Omental fat pad (tissue), 4 donors: ENCODE data around the gene MRRF. TPM values are rescaled to one million over a fixed set of nuclear protein-coding genes. Genes with fewer than 3 reads are reported as not detected.

Experiments used
- ATAC-seq: fragments of 150-250 bp; one replicate; pipeline ENCODE4 v1.9.1; 2016; ENCODE audit warnings: mild to moderate bottlenecking, moderate library complexity; ENCODE audit not compliant: low FRiP score
- DNase-seq: peaks from one replicate; pipeline ENCODE4 v3.0.0-alpha.2; 2019; ENCODE audit warnings: low spot score
- CTCF ChIP-seq, 3 donors: fragments of 450-650 bp; IDR thresholded peaks; one replicate each; pipeline ENCODE4 v1.5.1; 2016 to 2017; ENCODE audit warnings: antibody characterized with exemption in 3 of 3, mild to moderate bottlenecking in 3 of 3, moderate library complexity in 2 of 3
- total RNA-seq, 4 donors: library from RNA; depleted of rRNA; stranded (reverse); fragments of >200 nt; gene quantifications; one replicate each; pipeline ENCODE4 v1.1.0, GENCODE V29; 2016

MRRF gene
- total RNA-seq, 4 donors from 2014 or later = 31.2 to 44.6 (median 38.1) TPM

GRCh38 chr9:122367065-122367464 is 102.4 kb downstream of the MRRF start:
- ATAC-seq (no peak), DNase-seq (no peak)
- TF ChIP-seq CTCF (IDR thresholded peaks at IDR 0.05) = no peak

GRCh38 chr9:122367774-122368460 is 103.2 kb downstream of the MRRF start:
- no peak for TF ChIP-seq CTCF (IDR thresholded peaks at IDR 0.05)
- DNase-seq (no peak), ATAC-seq (no peak)

- ATAC-seq (no peak), DNase-seq (no peak)
- no peak for TF ChIP-seq CTCF (IDR thresholded peaks at IDR 0.05)
Measured at GRCh38 chr9:122368642-122369041, 104.0 kb downstream of the MRRF start.

- DNase-seq = no peak
- ATAC-seq = no peak
- TF ChIP-seq CTCF (IDR thresholded peaks at IDR 0.05) = no peak
Measured at GRCh38 chr9:122370303-122370702, 105.6 kb downstream of the MRRF start.

- no peak for DNase-seq
- ATAC-seq = peak; percentile 22
- no peak for TF ChIP-seq CTCF (IDR thresholded peaks at IDR 0.05)
Measured at GRCh38 chr9:122370869-122371755, 106.4 kb downstream of the MRRF start, which contains the start of gene PTGS1. Gene PTGS1 (plus strand): TSS chr9:122371024. CDS start chr9:122371085, 61 bp downstream.

GRCh38 chr9:122371846-122372245 is 107.2 kb downstream of the MRRF start:
- no peak for DNase-seq
- ATAC-seq = no peak
- no peak for TF ChIP-seq CTCF (IDR thresholded peaks at IDR 0.05)
